HCT116 (cell line): ENCODE measurements around the gene CGB5.
A peak's percentile ranks its signal among the peaks of the same experiment; 100 is the strongest.
"Not testable (repeated sequence)": the region's sequence is repeated elsewhere in the genome, so short reads cannot be mapped to it uniquely, and the experiment has no call there.

Source experiments
- EGR1 ChIP-seq: IDR thresholded peaks from 2 replicates; pipeline ENCODE4 v1.6.1; 2012; ENCODE audit warnings: low read depth
- EZH2 ChIP-seq: fragments of 200-600 bp; sonication (generic); IDR thresholded peaks from 2 replicates; pipeline ENCODE4 v1.6.1; 2017; ENCODE audit warnings: antibody characterized with exemption, mixed run types
- JUND ChIP-seq: IDR thresholded peaks from 2 replicates; pipeline ENCODE4 v1.6.1; 2012
- MAX ChIP-seq: IDR thresholded peaks from 2 replicates; pipeline ENCODE4 v1.6.1; 2012
- POLR2A ChIP-seq: IDR thresholded peaks from 2 replicates; pipeline ENCODE4 v1.7.0; 2011; ENCODE audit warnings: borderline replicate concordance; ENCODE audit not compliant: insufficient read depth, insufficient read length; ENCODE audit errors: extremely low read depth
- POLR2AphosphoS5 ChIP-seq: IDR thresholded peaks from 2 replicates; pipeline ENCODE4 v1.6.1; 2011; ENCODE audit warnings: mild to moderate bottlenecking, low read depth, low read length, moderate library complexity
- SIN3A ChIP-seq: IDR thresholded peaks from 2 replicates; pipeline ENCODE4 v1.6.1; 2012; ENCODE audit warnings: low read depth
- SP1 ChIP-seq: IDR thresholded peaks from 2 replicates; pipeline ENCODE4 v1.6.1; 2012; ENCODE audit warnings: low read depth
- YY1 ChIP-seq: IDR thresholded peaks from 2 replicates; pipeline ENCODE4 v1.6.1; 2011; ENCODE audit warnings: low read length, low read depth, moderate library complexity, mild to moderate bottlenecking; ENCODE audit not compliant: insufficient replicate concordance; ENCODE audit errors: extremely low read depth
- ZNF274 ChIP-seq: fragments of 200-500 bp; sonication (Bioruptor generic); IDR thresholded peaks from 2 replicates; pipeline ENCODE4 v1.6.1; 2014; ENCODE audit warnings: mild to moderate bottlenecking, low read depth, low read length, inconsistent platforms
- TF ChIP-seq, protein P1 (sequence below), 3 experiments: fragments of 200-600 bp in 1 of 3; sonication (generic) in 1 of 3; IDR thresholded peaks in 2 of 3; conservative IDR thresholded peaks in 1 of 3; 2 replicates each; pipeline ENCODE4 v1.5.1; 2012 to 2017; ENCODE audit warnings: low read depth in 2 of 3, low read length in 2 of 3, antibody characterized with exemption in 1 of 3, borderline replicate concordance in 1 of 3, control low read depth in 1 of 3, mild to moderate bottlenecking in 1 of 3, mixed read lengths in 1 of 3, mixed run types in 1 of 3, moderate library complexity in 1 of 3; ENCODE audit not compliant: insufficient read depth in 1 of 3
- TF ChIP-seq, protein P2 (sequence below): IDR thresholded peaks from 2 replicates; pipeline ENCODE4 v1.6.1; 2012; ENCODE audit warnings: low read depth
- TF ChIP-seq, protein P3 (sequence below): IDR thresholded peaks from 2 replicates; pipeline ENCODE4 v1.6.1; 2012
- TF ChIP-seq, protein P4 (sequence below): IDR thresholded peaks from 2 replicates; pipeline ENCODE4 v1.6.1; 2011; ENCODE audit warnings: mild to moderate bottlenecking, low read length, moderate library complexity; ENCODE audit not compliant: insufficient replicate concordance; ENCODE audit errors: extremely low read depth

DNA sequence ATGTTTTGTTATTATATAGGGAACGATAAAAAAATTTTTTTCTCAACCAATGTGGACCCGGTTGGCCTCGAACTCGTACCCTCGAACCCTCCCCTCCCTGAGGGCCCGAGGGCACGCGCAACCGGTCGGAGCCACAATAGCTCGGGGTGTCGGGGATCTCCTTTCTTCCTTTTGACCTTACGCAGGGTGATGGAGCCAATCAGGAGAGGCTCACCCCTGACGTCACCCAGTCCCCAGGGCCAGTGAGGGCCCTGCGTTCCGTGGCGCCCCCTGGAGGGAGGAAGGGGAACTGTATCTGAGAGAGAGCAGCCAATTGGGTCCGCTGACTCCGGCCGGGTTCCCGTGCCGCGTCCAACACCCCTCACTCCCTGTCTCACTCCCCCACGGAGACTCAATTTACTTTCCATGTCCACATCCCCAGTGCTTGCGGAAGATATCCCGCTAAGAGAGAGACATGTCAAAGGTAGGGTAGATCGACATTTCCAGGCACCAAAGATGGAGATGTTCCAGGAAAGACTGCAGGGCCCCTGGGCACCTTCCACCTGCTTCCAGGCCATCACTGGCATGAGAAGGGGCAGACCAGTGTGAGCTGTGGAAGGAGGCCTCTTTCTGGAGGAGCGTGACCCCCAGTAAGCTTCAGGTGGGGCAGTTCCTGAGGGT, 11.9 kb upstream of the CGB5 start, which contains the start of gene CGB2:
- TF ChIP-seq EZH2, POLR2A, ZNF274, EGR1, SP1, POLR2AphosphoS5, SIN3A, JUND: not testable (repeated sequence)
- TF ChIP-seq, protein P1, sequence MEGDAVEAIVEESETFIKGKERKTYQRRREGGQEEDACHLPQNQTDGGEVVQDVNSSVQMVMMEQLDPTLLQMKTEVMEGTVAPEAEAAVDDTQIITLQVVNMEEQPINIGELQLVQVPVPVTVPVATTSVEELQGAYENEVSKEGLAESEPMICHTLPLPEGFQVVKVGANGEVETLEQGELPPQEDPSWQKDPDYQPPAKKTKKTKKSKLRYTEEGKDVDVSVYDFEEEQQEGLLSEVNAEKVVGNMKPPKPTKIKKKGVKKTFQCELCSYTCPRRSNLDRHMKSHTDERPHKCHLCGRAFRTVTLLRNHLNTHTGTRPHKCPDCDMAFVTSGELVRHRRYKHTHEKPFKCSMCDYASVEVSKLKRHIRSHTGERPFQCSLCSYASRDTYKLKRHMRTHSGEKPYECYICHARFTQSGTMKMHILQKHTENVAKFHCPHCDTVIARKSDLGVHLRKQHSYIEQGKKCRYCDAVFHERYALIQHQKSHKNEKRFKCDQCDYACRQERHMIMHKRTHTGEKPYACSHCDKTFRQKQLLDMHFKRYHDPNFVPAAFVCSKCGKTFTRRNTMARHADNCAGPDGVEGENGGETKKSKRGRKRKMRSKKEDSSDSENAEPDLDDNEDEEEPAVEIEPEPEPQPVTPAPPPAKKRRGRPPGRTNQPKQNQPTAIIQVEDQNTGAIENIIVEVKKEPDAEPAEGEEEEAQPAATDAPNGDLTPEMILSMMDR (IDR thresholded peaks at IDR 0.05 in 2 of 3, conservative IDR thresholded peaks at IDR 0.05 in 1 of 3; ENCODE audit: borderline replicate concordance in 1 of 3, insufficient read depth in 1 of 3, low read depth in 2 of 3, low read length in 2 of 3): peak; percentile 28 to 71 (median 69); a peak in 5 of 6 replicates
- TF ChIP-seq, protein P2, sequence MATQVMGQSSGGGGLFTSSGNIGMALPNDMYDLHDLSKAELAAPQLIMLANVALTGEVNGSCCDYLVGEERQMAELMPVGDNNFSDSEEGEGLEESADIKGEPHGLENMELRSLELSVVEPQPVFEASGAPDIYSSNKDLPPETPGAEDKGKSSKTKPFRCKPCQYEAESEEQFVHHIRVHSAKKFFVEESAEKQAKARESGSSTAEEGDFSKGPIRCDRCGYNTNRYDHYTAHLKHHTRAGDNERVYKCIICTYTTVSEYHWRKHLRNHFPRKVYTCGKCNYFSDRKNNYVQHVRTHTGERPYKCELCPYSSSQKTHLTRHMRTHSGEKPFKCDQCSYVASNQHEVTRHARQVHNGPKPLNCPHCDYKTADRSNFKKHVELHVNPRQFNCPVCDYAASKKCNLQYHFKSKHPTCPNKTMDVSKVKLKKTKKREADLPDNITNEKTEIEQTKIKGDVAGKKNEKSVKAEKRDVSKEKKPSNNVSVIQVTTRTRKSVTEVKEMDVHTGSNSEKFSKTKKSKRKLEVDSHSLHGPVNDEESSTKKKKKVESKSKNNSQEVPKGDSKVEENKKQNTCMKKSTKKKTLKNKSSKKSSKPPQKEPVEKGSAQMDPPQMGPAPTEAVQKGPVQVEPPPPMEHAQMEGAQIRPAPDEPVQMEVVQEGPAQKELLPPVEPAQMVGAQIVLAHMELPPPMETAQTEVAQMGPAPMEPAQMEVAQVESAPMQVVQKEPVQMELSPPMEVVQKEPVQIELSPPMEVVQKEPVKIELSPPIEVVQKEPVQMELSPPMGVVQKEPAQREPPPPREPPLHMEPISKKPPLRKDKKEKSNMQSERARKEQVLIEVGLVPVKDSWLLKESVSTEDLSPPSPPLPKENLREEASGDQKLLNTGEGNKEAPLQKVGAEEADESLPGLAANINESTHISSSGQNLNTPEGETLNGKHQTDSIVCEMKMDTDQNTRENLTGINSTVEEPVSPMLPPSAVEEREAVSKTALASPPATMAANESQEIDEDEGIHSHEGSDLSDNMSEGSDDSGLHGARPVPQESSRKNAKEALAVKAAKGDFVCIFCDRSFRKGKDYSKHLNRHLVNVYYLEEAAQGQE: not testable (repeated sequence)
- TF ChIP-seq MAX (peak; percentile 51; the same call in 1 of the 2 replicates), YY1 (peak; percentile 34)
- TF ChIP-seq, protein P3, sequence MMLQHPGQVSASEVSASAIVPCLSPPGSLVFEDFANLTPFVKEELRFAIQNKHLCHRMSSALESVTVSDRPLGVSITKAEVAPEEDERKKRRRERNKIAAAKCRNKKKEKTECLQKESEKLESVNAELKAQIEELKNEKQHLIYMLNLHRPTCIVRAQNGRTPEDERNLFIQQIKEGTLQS: not testable (repeated sequence)
- TF ChIP-seq, protein P4, sequence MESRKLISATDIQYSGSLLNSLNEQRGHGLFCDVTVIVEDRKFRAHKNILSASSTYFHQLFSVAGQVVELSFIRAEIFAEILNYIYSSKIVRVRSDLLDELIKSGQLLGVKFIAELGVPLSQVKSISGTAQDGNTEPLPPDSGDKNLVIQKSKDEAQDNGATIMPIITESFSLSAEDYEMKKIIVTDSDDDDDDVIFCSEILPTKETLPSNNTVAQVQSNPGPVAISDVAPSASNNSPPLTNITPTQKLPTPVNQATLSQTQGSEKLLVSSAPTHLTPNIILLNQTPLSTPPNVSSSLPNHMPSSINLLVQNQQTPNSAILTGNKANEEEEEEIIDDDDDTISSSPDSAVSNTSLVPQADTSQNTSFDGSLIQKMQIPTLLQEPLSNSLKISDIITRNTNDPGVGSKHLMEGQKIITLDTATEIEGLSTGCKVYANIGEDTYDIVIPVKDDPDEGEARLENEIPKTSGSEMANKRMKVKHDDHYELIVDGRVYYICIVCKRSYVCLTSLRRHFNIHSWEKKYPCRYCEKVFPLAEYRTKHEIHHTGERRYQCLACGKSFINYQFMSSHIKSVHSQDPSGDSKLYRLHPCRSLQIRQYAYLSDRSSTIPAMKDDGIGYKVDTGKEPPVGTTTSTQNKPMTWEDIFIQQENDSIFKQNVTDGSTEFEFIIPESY: not testable (repeated sequence)
